ENCODE results near the gene MACROD2.

MACROD2 gene

DNA sequence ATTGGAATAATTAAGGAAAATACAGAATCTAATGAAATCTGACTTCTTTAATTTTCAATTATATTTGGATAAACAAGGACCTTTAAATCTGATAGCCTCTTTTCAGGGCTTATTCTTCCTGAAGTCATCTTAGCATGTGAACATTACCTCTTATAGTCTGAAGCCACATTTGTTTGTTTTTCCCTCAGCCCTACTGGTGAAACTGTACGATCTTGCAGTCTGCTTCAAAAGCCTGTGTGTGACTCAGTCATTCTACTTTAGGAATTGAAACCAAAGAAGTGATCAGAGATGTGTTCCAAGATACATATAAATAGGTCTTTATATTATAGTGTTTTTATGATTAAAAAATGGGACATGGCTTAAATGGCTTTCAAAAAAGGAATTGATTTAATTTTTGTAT, 67.5 kb downstream of the MACROD2 start:
- peak; percentile 4 for DNase-seq

DNA sequence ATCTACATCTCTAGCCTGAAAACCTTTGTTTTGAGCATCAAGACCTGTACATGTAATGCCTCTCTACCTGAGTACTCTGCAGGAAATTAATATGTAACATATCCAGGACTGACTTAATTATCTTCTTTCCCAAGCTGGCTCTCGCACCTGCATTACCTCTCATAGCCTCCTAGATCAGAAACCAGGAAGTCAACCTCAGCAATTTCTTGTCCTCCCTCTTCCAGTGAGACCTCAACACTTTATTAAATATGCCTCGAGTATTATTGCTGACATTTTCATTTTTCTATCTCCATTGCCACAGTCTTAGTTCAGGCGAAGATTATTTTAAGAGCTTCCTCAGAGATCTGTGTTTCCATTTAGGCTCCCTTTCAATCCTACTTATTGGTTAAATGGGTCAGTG, 69.0 kb downstream of the MACROD2 start:
- DNase-seq: no peak

DNA sequence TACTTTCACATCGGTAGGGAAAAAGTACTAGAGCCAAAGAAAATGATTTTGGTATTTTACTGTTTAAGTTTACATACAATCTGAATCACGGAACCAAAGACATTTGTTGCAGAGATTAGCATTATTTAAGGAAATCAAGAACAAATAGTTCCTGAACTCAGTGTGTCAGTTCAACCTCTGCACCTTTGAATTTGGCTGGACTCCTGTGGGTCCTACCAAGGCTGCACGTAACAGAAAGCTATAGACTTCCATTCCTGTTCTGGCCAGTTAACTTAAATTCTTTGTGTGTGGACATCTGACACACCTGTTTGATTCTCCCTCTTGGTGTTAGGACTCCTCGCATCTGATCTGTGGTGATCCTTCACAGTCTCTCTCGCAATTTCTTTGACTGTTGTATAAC, 69.6 kb downstream of the MACROD2 start:
- DNase-seq: no peak

DNA sequence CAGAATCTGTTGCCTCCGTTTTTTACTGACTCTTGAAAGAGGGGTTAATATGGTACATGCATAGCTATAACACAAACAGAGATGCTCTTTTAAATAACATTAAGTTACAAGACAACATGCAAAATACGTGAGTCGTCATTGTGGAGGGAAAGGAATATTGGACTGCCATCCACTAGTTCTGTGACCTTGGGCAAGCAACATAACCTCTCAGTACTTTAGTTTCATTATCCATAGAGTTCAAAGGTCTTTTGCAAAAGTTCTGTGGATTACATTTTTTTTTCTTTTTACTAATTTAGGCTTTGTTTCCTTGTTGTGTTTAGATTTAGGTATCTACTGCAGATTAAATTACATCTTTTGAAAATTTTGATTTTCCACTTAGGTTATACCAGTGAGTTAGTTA, 70.5 kb downstream of the MACROD2 start:
- no peak for DNase-seq

DNA sequence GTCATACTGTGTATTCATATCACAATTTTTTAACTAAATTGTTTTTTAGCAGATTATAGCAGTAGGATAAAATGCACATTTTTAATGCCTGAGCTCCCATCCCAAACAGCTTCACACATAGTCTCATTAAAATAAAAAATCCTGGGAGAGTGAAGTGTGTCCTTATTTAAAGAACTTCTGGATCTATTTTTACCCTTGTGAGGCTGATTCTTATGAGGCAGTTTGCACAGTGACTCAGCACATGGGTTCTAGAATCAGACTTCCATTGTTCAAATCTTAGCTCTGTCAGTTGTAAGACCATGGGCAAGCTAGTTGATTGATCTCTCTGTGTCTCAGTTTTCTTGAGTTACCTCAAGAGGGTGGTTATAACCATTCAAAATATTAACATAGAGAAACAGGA, 72.3 kb downstream of the MACROD2 start:
- DNase-seq: no peak

DNA sequence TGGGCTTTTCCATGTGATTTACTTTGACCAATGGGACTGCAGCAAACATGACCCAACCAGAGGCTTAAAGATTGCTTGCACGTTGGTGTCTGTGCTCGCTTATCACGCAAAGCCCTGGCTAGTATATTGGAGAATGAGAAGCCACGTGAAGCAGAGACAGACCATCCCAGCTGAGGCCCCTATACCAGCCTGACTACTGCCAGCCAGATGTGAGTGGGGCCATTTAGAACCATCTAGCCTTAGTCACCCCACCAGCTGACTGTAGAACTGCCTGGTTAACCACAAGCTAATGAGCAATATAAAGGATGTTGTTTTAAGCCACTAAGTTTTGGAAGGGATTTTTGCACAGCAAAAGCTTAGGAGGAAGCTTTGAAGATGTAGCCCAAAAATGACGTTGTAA, 74.5 kb downstream of the MACROD2 start:
- DNase-seq: peak; percentile 58

DNA sequence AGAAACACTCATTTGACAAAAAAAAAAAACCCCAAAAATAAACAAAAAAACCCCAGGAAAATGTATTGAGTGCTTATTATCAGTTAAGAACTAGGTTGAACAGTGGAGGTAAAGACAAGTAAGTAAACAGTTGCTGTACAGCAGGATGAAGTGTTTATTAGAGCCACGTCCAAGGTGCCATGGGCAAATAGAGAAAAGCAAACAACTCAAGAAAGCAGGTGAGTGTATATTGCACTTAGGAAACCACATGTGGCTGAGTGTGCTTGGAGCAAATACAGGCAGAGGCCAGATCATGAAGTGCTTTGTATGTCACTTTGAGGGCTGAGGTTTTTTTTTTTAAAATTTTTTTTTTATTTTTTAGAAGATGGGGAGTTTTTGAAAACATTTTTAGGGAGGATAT, 98.3 kb downstream of the MACROD2 start:
- DNase-seq: no peak

DNA sequence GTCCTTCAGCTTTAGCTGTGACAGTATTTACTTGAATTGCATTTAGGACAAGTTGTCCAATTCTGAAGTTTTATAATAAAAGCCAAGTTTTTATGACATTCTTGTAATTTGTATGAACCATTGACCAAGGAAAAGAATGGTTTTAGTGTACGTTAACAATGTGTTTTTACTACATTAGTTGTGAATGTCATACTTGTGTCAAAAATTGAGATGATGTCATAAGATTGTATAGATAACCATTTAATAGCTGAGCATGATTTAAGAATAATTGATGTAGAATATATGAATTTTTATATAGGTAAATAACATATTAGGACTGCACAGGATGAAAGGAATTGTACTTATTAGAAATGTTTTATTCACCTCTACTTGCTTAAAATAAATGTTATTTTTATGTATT, 102.9 kb downstream of the MACROD2 start:
- DNase-seq: no peak

DNA sequence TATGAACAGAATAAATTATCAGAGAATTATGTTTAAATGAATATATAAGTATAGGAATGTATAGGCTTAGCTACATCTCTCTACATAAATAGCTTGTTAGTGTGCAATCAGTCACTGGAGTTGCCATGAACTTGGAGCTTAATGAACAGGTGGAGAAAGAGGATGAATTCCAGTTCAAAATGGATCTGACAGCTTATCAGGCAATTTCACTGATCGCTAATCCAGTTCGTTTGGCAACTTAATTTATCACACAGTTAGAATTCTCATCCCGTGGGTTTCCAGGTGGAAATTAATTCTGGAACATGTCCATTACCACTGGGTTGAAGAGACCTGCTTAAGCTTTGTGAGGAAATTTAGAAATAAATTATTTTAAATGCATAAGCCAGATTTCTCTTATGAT, 118.1 kb downstream of the MACROD2 start:
- DNase-seq: no peak

DNA sequence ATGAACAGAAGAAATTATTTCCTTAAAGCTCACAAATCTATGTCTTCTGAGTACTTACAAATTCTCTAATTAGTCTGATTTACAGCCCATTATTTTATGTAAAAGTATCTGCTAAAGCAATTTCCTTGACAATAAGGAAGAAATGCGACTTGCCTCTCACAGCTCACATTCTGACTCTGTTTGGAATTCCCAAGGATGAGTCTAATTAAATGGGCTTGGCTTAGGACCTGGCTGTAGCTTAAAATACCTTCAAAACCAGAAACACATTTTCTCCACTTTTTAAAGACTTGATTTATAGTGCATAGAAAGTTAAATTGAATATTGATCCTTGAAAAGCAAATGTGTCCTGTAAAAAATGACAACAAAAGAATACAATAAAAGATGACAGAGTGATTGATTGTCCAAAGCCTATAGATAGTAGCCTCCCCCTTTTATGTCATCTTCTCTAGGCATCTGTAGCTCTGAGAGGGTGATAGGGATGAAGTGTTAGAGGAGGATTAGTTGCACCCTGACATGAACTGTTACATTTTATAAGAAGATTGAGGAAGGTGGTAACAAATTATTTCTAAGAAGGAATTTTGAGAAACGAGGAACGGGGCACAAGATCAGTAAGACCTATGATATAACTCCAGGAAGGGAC, 118.9 kb downstream of the MACROD2 start:
- no peak for DNase-seq

DNA sequence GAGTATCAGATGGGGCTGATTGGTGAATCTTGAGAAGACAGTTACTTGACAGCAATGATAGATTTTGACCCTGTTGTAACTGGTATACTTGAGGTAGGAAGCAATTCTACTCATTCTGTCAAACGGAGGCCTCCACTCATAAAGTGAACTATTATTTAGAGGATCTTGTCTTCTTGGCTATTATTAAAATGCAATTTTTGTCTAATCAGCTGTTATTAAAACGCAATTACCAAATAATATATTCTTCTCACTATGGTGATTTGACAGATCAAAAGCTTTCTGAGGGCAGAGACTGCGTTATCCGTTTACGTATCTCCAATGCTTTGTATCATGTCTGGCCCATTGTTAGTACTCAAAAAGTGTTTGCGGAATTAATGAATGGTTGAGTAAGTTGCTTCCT, 120.7 kb downstream of the MACROD2 start:
- no peak for DNase-seq

DNA sequence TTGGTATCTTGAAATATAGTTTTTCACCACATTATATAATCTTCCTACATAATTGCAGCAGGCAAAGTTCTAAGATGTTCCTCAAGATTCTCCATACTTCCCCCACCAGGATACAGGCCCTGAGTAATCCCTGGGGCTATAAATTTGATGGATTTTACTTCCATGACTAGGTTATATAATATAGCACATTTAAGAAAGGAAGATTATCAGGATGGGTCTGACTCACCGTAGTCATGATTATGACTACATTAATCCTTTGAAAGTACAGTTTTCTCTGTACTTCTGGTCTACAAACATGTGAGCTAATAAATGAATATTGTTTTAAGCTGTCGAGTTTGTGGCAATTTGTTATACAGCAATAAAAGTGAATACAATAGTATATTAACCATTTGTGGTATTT, 122.5 kb downstream of the MACROD2 start:
- DNase-seq: peak; percentile 14

DNA sequence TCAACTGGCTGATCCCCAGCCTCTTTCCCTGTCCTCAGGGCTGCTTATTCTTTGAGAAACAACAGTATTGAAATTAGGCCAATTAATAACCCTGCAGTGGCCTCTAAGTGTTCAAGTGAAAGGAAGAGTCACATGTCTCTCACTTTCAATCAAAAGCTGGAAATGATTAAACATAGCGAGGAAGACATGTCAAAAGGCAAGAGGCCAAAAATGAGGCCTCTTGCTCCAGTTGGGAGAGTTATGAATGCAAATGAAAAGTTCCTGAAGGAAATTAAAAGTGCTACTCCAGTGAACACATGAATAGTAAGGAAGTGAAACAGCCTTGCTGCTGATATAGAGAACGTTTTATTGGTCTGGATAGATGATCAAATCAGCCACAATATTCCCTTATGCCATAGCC, 131.5 kb downstream of the MACROD2 start:
- peak; percentile 2 for DNase-seq

DNA sequence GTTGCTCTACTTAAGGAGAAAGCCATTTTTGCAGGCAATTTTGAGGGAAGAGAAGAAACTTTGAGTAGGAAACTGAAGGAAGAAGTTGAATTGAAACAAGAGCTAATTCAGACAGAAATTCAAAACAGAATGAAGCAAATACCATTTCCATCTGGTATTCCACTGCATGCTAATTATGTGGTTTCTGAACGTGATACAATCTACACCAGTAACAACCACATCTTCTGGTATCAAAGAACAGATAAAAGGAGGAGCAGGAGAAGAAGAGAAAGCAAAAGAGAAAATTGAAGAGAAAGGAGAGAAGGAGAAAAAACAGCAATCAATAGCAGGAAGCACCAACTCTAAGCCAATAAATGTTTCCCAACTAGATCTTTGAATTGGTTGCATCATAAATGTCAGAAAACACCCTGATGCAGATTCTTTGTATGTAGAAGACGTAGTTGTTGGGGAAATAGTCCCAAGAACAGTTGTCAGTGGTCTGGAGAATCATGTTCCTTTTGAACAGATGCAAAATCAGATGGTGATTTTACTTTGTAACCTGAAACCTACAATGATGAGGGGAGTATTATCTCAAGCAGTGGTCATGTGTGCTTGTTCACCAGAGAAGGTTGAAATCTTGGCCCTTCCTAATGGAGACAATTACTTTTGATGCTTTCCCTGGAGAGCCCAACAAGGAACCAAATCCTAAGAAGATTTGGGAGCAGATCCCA, 132.4 kb downstream of the MACROD2 start:
- no peak for DNase-seq

DNA sequence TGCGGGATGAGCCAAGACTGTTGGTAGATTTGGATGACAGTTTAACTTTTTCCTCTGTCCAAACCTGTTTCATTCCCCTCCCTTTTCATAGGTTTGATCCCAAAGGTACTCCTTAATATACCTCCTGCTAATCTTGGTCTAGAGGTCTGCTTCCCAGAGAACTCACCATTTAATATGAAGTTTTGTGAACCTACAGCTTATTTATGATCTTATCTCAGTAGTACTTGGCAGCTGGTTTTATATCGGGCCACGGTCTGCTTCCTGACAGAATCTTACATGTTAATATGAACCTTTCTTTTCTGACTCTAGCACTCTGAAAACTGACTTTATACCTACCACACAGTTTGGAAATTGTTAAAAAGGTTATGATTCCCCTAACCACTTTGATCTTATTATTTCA, 138.7 kb downstream of the MACROD2 start:
- DNase-seq: no peak

DNA sequence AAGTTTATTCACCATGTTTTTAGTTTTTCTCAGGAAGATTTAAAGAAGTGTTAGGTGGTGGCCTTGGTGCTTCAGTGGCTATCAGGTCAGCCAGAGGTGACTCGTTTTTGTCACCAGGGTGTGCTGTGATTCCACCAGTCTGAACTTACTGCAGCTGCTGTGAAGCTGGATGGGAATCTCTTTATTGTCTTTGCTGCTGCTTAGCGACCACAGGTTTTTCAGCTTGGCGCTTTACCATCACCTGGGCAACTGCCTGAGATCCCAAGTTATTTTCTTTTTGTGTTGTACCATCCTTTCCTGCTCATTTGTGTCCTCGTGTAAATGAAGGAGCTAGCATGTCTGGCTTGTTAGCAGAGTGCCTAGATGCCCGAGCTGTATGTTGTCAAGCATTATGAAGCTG, 146.9 kb downstream of the MACROD2 start:
- peak; percentile 47 for DNase-seq

DNA sequence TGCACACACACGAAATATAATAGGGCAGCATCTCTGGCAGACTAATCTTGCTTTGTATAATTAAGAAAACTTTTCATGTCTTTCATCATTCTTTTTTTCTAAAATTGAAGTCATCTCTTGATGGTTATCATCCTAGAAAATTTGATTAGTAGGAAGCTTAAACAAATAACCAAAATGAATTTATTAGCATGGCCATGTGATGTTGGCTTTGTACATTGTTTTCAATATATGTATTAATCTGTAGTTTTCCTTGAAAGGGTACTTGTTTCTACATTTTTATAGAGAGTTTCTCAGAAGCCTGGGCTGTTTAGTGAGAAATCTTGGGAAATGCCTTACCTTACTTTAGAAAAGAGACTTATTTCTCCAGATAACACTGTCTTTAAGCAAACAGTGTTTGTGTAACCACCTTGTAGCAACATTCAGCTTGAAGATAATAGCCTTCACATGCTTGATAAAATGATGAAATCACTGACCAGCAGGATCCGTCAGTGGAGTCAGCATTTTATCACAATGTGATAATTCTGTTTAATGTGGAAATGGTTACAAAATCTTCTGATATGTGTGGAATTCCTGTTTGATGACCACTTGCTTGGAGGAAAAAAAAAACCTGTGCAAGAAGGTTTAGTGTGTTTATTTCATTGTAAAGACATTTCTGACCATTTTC, 147.8 kb downstream of the MACROD2 start:
- peak; percentile 65 for DNase-seq

DNA sequence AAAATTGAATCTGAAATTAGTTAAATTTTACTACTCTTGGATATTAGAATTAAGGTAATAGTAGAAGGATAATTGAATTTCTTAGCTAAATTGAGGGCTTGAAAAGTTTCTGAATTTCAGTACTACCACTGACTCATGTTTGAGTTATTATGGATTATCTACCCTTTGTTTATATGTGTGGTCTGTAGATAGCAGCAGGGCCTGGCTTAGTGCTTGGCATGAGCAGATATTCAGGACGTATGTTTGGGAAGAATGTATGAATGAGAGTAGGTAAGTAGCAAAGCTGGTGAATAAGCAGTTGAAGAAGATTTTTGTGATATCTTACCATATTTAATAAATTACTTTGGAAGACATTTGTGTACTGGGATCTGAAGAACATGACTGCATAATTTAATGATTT, 152.7 kb downstream of the MACROD2 start:
- DNase-seq: peak; percentile 14

DNA sequence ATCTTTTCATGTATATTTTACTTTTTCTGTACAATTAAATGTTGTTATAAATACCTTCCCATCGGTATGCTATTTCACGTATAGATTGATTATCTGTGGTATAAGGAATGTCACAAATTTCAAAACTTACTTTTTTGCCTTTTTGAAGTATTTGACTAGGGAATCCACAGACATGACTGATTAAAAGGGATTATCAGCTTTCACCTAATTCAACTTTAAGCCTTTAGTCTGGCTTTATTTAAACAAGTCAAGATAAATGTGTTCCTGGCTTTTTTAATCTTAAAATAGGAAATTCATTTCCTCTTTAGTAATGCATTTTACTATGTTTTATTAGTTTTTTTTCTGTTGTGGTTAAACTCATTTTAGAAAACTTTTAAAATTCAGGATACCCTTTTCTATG, 160.0 kb downstream of the MACROD2 start:
- DNase-seq: no peak

DNA sequence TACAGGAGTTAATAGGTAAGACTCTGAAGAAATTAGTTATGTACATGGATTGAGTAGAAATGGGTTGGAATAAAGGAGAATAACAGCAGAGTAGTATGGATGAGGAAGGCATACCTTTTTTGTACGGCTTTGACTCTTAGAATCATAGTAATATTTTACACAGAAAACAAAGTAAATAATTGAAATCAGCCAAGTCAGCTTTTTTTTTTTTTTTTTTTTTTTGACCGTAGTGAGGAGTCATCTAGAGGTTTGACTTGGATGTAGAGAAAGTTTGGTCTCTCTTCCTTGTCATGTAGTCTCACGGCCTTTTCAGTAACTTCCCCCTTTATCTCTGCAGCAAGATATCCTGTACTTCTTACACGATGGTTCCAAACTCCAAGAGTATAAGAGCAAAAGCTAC, 183.2 kb downstream of the MACROD2 start:
- DNase-seq: no peak

DNA sequence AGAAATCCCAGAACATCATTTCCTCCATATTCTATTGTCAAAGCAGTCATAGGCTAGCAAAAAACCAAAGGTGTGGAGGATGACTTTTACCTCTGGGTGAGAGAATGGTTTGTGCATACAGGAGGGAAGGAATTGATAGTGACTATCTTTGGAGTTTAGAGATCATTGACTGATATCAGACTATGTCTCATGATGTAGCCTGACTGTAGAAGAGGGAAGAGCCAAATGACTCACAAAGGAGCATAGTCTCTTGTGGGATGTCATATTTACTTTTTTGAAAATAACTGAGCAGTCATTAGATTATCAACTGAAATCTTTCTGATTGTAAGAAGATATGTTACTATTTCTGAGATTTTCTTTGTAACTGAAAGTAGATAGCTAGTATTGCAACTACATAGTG, 183.6 kb downstream of the MACROD2 start:
- no peak for DNase-seq

DNA sequence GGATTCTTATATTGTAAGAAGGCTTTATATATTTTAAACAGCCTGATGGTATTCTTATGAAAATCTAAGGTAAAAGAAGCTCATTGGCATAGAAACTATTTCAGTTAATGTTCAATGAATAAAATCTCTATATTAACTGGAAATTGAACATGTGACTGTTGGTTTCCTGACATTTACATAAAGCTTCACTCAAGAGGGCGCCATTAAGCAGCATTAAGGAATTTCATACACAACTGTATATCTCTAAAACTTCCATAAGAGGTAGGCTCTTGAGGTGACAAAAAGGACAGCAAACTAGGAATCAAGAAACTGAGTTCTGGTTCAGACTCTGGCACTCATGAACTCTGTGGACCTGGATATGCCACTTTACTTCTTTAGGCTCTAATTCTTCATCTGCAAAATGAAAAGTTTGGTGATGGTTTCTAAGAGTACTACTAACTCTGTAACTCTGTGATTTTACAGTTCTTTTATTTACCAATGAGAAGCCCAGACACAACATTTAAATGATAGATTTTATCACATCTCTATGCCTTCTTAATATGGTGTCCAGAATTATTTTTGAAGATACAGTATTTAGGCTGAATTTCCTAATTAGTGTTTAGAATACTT, 194.6 kb downstream of the MACROD2 start:
- peak; percentile 61 for DNase-seq

DNA sequence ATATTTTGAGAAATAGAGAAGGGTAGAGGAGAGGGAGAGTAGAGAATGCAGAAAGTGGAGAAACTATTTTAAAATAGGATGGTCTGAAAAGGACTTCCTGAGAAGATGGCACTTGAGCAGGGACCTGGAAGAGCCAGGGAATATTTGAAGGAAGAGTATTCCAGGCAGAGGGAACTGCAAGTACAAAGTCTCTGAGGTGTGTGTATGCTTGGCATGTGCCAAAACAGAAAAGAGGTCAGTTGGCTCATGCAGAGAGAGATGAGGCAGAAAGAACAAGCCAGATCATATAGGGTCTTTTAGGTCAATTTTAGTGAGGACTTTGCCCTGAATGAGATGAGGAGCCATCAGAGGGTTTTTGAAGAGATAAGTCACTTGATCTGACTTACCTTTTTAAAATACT, 196.2 kb downstream of the MACROD2 start:
- no peak for DNase-seq

DNA sequence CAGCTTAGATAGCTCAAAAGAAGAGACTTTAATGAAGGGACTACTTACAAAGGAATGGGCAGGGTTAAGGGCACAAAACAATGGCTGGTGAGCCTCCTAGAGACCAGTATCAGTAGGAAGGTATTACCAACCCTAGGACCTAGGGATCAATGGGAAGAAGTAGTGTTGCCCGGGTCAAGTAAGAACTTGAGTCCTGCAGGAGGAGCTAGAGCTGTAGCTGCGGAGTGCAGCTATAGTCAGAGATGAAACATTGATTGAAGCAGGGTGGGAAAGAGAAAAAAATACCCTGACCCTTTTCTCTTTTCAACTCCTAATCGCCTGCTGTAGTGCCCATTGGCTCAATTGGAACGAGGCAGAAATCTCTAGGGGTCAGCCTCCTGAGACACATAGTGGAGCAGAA, 198.1 kb downstream of the MACROD2 start:
- DNase-seq: no peak

Measured in fibroblast of skin of abdomen (primary cell).